NCI-H526 treated with DMSO at 0.1 percent for 48 hours (cell line): Measurements from ENCODE around the gene ST8SIA2.

Source experiments
- DNase-seq: peaks from one replicate; lab custom pipeline; 2025; lab: John Stamatoyannopoulos, UW

ST8SIA2 gene

GRCh38 chr15:92395098-92395635 lies 1.5 kb downstream of the ST8SIA2 start:
- DNase-seq: no peak

- no peak for DNase-seq
These were observed 5.7 kb downstream of the ST8SIA2 start for GRCh38 chr15:92399271-92399950.

- DNase-seq: no peak
These were observed 6.9 kb downstream of the ST8SIA2 start for GRCh38 chr15:92400573-92400972.

- DNase-seq: no peak
These were observed 7.5 kb downstream of the ST8SIA2 start for GRCh38 chr15:92400980-92401787.

- no peak for DNase-seq
These were observed 9.1 kb downstream of the ST8SIA2 start for GRCh38 chr15:92402751-92403150.

- DNase-seq: no peak
These were observed 12.3 kb downstream of the ST8SIA2 start for GRCh38 chr15:92405942-92406341.

- DNase-seq: no peak
These were observed 13.6 kb downstream of the ST8SIA2 start for GRCh38 chr15:92407321-92407720.

GRCh38 chr15:92407916-92408315 lies 14.2 kb downstream of the ST8SIA2 start:
- no peak for DNase-seq

- no peak for DNase-seq
These were observed 15.3 kb downstream of the ST8SIA2 start for GRCh38 chr15:92409006-92409405.

GRCh38 chr15:92409521-92409920 lies 15.8 kb downstream of the ST8SIA2 start:
- DNase-seq: no peak

- no peak for DNase-seq
These were observed 16.9 kb downstream of the ST8SIA2 start for GRCh38 chr15:92410537-92410936.

GRCh38 chr15:92411256-92411655 lies 17.6 kb downstream of the ST8SIA2 start:
- no peak for DNase-seq

GRCh38 chr15:92413510-92413909 lies 19.8 kb downstream of the ST8SIA2 start:
- DNase-seq: no peak

GRCh38 chr15:92415639-92416297 lies 22.1 kb downstream of the ST8SIA2 start:
- no peak for DNase-seq

GRCh38 chr15:92416557-92416956 lies 22.9 kb downstream of the ST8SIA2 start:
- DNase-seq: no peak

GRCh38 chr15:92417716-92418115 lies 24.0 kb downstream of the ST8SIA2 start:
- no peak for DNase-seq

- DNase-seq: no peak
These were observed 25.2 kb downstream of the ST8SIA2 start for GRCh38 chr15:92418864-92419263.

GRCh38 chr15:92421976-92422375 lies 28.3 kb downstream of the ST8SIA2 start:
- DNase-seq: no peak

GRCh38 chr15:92425578-92426225 lies 32.0 kb downstream of the ST8SIA2 start:
- no peak for DNase-seq

GRCh38 chr15:92429378-92430068 lies 35.8 kb downstream of the ST8SIA2 start:
- DNase-seq: no peak

GRCh38 chr15:92430069-92430440 lies 36.4 kb downstream of the ST8SIA2 start:
- DNase-seq: no peak

- no peak for DNase-seq
These were observed 41.5 kb downstream of the ST8SIA2 start for GRCh38 chr15:92435145-92435544.
